GOT3 (cell line): ENCODE results near the gene BRK1.
"Not testable (repeated sequence)": the region's sequence is repeated elsewhere in the genome, so short reads cannot be mapped to it uniquely, and the experiment has no call there.

Experiments used
- DNase-seq: peaks from one replicate; lab custom pipeline; 2025; ENCODE audit warnings: mixed read lengths; lab: John Stamatoyannopoulos, UW

BRK1 gene

DNA sequence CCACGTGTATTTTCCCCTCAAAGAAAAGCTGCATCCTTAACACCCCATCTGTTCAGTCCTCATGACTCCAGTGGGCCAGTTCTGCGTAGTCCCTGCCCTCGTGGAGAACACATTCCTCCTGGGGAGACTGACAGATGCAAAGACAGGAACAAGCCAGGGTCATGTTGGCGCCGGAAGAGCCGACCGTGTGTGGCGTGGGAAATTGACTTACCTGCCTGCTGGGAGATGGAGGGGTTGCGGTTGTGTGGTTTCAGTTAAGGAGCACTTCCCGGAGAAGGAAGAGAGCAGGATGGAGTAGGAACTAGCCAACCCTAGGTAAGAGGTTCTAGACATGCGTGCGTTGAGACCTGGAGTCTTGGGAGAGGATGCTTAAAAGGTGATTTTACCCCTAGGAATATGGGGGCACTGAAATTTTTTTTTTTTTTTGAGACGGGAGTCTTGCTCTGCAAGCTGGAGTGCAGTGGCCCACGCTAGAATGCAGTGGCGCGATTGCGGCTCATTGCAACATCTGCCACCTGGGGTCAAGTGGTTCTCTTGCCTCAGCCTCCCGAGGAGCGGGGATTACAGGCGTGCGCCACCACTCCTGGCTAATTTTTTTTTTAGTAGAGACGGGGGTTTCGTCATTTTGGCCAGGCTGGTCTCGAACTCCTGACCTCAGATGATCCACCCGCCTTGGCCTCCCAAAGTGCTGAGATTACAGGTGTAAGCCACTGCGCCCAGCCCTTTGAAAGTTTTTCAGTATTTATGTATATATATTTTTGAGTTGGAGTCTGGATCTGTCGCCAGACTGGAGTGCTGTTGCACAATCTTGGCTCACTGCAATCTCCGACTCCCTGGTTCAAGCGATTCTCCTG lies 27.5 kb downstream of the BRK1 start:
- no peak for DNase-seq

DNA sequence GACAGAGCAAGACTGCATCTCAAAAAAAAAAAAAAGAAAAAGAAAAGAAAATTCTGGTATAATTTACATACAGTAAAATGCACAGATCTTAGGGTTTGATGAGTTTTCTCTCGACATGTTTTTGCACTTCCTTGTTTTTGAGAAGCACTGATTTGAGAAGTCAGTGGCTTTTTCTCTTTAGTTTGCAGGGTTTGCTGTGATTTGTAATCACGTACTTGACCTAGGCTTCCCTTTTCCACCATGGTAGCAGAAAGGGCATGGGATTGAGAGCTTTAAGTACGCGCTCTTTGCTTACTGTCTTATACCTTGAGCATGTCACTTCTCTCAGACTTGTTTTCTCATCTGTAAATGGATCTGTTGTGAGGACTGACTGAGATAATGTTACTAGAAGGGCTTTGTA lies 30.2 kb downstream of the BRK1 start:
- DNase-seq, result no peak

DNA sequence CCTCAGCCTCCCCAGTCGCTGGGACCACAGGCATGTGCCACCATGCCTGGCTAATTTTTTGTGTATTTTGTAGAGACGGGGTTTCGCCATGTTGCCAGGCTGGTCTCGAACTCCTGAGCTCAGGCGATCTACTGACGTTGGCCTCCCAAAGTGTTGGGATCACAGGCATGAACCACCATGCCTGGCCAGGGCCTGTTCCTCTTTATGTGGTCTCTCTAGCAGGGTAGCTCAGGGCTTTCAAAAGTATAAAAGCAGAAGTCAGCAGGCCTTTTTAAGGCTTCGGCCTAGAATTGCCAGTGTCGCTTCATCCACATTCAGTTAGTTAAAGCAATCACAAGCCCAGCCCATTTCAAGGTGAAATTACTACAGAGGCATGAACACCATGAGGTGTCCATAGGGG lies 33.8 kb downstream of the BRK1 start:
- no peak for DNase-seq

DNA sequence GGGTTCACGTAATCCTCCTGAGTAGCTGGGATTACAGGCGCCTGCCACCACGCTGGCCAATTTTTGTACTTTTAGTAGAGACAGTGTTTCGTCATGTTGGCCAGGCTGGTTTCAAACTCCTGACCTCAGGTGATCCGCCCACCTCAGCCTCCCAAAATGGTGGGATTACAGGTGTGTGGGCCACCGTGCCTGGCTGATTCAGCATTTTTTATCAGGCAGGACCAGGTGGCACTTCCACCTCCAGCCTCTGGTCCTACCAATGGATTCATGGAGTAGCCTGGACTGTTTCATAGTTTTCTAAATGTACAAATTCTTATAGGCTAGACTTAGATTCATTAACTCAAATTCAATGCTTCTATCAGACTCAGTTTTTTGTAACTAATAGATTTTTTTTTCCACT lies 35.5 kb downstream of the BRK1 start:
- no peak for DNase-seq

DNA sequence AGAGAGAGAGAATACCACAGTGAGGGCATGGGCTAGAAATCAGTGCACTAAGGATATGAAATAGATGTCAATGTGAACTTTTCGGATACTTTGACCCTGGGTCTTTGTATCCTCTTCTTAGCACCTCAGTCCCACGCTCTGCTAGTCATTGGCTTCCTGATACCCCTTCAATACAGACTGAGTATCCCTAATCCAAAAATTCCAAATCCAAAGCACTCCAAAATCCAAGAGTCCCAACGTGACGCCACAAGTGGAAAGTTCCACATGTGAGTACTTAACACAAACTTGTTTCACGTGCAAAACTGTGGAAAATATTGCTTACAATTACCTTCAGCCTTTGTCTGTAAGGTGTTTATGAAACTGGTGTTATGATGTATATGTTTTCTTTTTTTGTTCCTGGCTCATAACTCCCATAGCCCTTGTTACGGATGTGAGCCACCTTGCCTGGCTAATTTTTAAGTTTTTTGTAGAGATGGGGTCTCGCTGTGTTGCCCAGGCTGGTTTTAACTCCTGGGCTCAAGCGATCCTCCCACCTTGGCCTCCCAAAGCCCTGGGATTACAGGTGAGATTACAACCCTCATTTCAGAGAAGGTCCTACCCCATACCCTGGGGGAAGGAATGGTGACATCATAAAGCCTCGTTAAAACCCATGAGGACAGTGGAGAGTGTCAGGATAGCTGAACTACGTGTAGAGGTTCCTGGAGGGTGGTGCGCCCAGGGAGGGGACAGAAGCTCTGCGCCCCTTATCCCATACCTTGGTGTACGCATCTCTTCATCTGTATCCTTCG lies 39.1 kb downstream of the BRK1 start:
- no peak for DNase-seq

DNA sequence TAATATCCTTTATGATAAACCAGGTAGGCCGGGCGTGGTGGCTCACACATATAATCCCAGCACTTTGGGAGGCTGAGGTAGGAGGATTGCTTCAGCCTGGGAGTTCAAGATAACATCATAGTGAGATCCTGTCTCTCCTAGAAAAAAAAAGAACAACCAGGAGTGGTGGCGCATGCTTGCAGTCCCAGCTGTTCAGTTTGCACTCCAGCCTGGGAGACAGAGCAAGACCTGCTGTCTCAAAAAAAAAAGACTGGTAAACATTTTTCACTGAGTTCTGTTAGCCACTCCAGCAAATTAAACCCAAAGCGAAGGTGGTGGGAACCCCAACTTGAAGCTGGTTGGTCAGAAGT lies 39.6 kb downstream of the BRK1 start:
- DNase-seq, result no peak

DNA sequence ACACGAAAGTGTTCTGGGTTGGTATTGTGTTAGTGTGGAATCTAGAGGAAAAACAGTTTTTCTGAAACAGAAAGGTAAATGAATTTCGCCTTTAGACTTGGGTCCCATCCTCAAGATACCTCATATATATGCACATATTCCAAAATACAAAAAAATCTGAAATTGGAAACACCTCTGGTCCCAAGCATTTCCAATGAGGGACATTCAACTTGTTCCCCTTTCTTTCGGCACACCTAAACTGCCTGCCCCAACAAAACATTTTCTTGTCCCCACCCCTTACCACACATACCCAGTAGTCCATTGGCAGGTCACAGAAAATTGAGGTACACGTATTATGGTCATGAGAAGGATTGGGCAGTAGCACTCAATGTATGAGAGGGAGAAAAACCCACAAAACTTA lies 40.2 kb downstream of the BRK1 start:
- no peak for DNase-seq

DNA sequence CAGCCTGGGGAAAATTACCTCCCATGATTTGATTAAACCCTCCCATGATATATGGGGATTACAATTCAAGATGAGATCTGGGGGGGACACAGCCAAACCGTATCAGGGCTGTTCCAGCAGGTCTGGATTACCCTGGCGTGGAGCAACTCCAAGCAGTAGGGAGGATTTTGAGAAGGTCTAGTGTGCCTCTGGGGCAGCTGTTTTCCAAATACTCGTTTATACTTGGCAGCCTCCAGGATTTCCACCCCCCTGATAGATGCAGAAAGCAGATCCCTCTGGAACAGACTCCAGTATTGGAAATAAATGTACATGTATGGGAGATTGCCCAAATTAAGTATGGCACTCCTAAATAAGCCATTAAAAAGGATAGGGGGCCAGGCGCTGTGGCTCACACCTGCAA lies 41.6 kb downstream of the BRK1 start:
- no peak for DNase-seq

DNA sequence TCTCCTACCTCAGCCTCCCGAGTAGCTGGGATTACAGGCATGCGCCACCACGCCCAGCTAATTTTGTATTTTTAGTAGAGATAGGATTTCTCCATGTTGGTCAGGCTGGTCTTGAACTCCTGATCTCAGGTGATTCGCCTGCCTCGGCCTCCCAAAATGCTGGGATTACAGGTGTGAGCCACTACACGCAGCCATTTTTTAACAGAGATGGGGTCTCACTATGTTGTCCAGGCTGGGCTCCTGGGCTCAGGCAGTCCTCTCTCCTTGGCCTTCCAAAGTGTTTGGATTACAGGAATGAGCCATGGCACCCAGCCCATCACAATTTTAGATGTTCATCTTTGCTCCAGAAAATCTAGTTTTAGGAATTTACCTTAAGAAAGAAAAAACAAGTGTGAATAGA lies 43.1 kb downstream of the BRK1 start:
- not testable (repeated sequence) for DNase-seq

DNA sequence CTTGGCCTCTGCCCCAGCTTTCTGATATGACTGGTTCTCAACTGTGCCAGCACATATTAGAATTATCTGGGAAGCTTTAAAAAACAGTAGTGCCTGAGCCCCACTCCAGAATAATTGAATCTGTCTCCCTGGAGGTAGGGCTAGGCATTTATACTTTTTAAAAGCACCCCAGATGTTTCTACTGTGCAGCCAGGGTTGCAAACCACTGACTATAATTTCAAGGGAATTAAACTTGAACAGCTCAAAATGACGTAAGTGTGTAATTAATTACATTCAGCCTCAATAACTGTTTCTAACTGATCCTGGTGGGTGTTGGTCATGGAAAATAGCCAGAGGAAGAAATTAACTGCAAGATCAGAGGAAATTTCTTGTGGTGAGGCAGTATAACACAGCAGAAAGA lies 44.9 kb downstream of the BRK1 start:
- no peak for DNase-seq

DNA sequence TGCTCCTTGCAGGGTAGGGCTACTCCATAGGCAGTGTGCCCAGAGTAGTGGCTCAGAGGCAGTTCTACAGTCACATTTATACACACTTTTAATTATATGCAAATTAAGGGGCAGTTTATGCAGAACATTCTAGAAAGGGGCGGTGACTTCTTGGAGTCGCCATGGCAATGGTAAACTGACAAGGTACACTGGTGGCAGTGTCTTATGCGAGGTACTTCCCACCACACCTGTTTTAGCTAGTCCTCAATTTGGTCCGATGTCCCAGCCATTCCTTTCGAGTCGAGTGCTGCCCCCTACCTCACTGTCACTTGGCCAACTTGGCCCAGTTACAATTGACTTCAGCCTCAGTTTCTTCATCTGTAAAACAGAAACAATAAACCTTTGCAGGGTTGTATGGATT lies 45.5 kb downstream of the BRK1 start:
- DNase-seq, result no peak

DNA sequence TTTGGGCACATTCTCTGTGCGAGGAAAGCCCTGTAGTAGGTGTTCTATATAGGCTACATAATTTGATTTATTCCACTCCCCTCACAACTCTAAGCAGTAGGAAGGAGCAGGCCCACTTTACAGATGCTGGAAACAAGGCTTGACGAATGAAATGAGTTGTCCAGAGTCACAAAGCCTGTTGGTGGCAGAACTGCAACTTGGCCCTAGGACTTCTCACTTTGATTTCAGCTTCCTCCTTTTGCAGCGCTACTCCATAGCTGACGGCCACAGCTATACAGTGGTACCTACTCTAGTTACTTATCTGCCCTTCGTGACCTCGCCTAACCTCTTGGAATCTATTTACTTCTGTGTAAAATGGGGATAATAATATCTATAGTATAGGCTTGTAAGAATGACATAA lies 46.7 kb downstream of the BRK1 start:
- DNase-seq, result no peak

DNA sequence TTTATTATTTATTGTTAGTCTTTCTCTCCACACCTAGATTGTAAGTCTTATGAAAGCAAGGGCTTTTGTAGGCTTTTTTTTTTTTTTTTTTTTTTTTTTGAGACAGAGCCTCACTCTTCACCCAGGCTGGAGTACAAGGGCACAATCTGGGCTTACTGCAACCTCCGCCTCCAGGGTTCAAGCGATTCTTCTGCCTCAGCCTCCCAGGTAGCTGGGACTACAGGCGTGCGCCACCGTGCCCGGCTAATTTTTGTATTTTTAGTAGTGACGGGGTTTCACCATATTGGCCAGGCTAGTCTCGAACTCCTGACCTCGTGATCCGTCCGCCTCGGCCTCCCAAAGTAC lies 48.7 kb downstream of the BRK1 start:
- not testable (repeated sequence) for DNase-seq

DNA sequence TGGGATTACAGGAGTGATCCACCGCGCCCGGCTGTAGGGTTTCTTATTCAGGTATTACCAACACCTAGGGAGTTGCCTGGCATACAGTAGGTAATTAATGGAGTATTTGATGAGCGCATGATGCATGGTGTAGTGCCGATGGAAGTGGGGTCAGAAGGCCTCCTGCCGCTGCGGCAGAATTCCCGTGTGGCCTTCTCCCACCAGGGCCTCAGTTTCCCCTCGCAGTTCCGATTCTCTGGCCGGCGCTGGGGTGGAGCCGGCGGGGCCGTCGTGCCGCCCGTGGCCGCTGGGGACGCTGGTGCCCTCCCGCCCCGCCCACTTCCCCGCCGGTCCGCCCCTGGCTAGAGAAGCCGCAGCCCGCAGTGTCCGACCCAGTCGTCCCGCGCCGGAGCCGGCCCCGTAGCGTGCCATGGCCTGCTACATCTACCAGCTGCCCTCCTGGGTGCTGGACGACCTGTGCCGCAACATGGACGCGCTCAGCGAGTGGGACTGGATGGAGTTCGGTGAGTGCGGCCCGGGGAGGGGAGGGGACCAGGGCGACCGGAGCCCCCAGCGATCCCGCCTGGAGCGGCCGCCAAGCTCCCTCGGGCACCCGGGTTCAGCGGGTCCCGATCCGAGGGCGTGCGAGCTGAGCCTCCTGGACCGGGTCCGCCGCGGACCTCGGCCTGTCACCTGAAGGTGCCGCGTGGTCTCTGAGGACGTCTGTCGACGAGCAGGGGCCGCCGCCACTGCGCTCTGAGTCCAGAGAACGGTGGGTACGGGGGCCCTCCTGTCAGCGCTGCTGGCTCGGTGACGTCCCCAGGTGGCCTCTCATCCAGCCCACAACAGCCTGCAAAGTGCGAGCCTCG lies 49.3 kb downstream of the BRK1 start, which contains the start of gene IRAK2:
IRAK2 (plus strand) TSS at position 374 of the 848 bp plus-strand sequence; CDS start at position 410, 36 bp downstream.
- DNase-seq, result peak; percentile 20

DNA sequence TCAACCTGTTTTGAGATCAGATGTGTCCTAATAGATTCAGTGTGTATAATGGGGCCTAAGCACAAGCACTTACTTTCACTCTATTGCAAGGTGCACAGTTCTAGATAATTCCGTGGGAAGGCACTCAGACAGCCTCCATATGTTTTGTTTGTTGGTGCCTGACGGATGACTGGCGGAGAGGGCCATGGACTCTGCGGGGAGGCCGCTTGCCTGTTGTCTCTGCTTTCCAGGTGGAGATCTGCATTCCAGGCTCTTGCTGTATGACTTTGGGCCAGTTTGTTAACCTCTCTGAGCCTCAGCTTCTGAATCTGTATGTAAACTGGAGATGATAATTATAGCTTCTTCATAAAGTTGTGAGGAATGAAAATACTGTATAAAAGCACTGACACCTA lies 50.7 kb downstream of the BRK1 start:
- no peak for DNase-seq

DNA sequence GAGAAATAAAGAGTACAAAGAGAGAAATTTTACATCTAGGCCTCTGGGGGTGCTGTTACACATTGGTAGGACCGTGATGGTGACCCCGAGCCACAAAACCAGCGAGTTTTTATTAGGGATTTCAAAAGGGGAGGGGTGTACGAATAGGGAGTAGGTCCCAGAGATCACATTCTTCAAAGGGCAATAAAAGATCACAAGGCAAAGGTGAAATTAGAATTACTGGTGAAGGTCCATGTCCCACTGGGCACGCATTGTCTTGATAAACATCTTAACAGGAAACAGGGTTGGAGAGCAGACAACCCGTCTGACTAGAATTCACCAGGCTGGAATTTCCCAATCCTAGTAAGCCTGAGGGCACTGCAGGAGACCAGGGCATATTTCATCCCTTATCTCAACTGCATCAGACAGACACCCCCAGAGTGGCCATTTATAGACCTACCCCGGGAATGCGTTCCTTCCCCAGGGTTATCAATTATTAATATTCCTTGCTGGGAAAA lies 53.6 kb downstream of the BRK1 start:
- DNase-seq, result no peak

DNA sequence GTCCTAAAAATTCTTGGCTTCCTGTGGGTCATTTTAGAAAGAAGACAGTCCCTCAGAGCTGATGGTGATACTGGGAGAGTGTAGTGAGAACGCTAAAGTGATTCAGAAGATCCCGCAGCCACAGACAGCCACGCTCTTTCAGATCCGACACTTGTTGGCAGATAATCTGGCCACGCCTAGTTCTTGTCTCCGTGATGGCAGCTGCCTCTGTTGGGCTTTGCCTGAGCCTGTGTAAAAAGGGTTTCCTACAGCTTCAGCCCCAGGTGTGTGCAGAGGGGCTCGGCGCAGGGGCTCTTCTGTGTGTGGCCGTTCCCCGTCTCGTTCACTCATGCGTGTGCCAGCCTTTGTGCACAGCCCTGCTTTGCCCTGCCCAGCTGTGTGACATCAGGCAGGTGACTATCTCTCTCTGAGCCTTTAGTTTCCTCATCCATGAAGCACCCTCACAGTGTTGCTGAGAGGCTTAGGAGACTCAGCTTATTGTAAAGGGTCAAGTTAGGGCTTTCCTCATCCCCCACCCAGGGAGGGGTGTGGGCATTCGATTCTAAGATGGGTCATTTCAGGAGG lies 55.5 kb downstream of the BRK1 start:
- no peak for DNase-seq

DNA sequence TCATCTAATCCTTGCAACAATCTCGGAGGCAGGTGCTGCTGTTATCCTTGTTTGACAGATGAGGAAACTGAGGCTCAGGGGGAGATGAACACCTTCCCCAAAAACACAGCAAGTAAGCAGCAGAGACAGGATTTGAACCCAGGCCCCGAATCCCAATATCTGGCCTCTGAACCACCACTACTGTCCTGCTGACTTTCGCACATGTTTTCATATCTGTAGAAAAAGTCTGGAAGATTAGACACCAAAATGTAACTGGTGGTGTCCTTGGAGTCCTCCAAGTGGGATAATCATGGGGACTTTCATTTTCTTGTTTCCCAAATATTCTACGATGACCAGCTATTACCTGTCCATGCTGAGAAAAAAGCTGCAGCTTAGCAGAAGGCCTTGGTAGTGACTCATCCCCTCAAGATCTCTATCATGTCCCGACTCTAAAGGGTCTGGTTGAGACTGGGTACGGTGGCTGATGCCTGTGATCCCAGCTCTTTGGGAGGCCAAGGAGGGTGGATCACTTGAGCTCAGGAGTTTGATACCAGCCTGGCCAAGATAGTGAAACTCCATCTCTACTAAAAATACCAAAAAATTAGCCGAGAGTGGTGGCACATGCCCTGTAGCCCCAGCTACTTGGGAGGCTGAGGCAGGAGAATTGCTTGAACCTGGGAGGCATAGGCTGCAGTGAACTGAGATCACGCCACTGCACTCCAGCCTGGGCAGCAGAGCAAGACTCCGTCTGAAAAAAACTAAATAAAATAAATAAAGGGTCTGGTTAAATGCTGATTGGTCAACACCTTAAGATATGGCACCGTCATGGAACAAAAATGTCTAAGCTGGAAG lies 57.8 kb downstream of the BRK1 start:
- no peak for DNase-seq

DNA sequence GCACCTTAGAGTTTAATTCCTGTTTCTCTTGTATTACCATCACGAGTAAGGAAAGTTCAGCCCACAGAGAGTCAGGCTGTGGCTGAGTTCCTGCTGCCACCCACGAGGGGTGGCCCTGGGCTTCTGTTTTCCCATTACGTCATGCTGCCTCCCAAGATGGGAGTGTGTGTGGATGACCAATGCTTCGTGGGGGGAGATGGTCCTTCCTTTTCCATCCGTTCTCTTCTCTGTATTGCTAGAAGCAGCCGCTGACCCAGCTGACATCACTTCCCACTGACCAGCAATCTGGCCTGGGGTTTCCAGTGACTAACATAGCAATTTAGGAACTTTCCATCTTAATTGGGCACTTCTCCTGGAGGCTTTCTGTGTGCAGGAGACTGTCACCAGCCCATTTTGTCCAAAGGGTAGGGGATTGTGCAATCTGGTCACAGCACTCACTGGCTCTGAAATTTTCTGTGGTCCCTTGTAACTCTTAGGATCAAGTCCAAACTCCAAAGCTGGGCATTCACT lies 58.5 kb downstream of the BRK1 start:
- peak; percentile 39 for DNase-seq

DNA sequence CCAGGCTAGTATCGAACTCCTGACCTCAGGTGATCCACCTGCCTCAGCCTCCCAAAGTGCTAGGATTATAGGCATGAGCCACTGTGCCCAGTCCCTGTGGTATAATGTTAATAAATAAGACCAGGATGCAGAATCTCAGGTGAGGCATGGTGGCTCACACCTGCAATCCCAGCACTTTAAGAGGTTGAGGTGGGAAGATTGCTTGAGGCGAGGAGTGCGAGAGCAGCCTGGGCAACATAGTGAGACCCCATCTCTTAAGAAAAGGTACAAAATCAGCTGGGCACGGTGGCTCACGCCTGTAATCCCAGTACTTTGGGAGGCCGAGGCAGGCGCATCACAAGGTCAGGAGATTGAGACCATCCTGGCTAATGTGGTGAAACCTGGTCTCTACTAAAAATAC lies 59.9 kb downstream of the BRK1 start:
- not testable (repeated sequence) for DNase-seq

DNA sequence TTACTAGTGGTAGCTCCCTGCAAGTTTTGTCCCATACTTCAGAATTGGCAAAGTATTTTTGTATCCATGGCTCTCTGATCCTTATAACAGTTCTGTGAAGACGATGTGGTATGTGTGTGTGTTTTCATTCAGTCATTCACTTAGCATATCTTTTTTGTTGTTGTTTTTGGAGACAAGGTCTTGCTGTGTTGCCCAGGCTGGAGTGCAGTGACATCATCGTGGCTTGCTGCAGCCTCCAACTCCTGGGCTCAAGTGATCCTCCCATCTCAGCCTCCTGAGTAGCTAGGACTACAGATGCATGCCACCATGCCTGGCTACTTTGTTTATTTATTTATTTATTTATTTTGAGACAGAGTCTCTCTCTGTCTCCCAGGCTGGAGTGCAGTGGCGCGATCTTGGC lies 60.7 kb downstream of the BRK1 start:
- DNase-seq, result not testable (repeated sequence)
